Measurements from ENCODE around the gene ITGB7.
A peak's percentile ranks its signal among the peaks of the same experiment; 100 is the strongest.

Gene ITGB7

GRCh38 chr12:53160673-53161072 lies 46.4 kb downstream of the ITGB7 start:
- DNase-seq (ENCODE audit: extremely low read depth, low read depth), result no peak
- H3K4me3 ChIP-seq (replicated peaks; ENCODE audit: low read depth, low read length), result no peak overlapping the region
- no peak for TF ChIP-seq CTCF (IDR thresholded peaks at IDR 0.05; ENCODE audit: low read depth, low read length, missing control alignments)

GRCh38 chr12:53160000-53160399 lies 47.1 kb downstream of the ITGB7 start:
- H3K4me3 ChIP-seq (replicated peaks; ENCODE audit: low read depth, low read length), result no peak overlapping the region
- no peak for DNase-seq (ENCODE audit: extremely low read depth, low read depth)

GRCh38 chr12:53159195-53159839 lies 47.7 kb downstream of the ITGB7 start:
- H3K4me3 ChIP-seq (replicated peaks; ENCODE audit: low read depth, low read length), result no peak overlapping the region
- peak; percentile 67 for DNase-seq (ENCODE audit: extremely low read depth, low read depth)
- peak; percentile 100 for TF ChIP-seq CTCF (IDR thresholded peaks at IDR 0.05; ENCODE audit: low read depth, low read length, missing control alignments)

More at GRCh38 chr12:53160000-53160399, 47.1 kb downstream of the ITGB7 start:
- TF ChIP-seq CTCF (IDR thresholded peaks at IDR 0.05; ENCODE audit: low read depth, low read length, missing control alignments), result no peak

GRCh38 chr12:53152390-53152789 lies 54.7 kb downstream of the ITGB7 start:
- TF ChIP-seq CTCF (IDR thresholded peaks at IDR 0.05; ENCODE audit: low read depth, low read length, missing control alignments), result no peak
- no peak for DNase-seq (ENCODE audit: extremely low read depth, low read depth)
- no peak overlapping the region for H3K4me3 ChIP-seq (replicated peaks; ENCODE audit: low read depth, low read length)

- no peak overlapping the region for H3K4me3 ChIP-seq (replicated peaks; ENCODE audit: low read depth, low read length)
- TF ChIP-seq CTCF (IDR thresholded peaks at IDR 0.05; ENCODE audit: low read depth, low read length, missing control alignments), result no peak
Observed at GRCh38 chr12:53151039-53151438, 56.0 kb downstream of the ITGB7 start.

GRCh38 chr12:53147653-53148052 lies 59.4 kb downstream of the ITGB7 start:
- TF ChIP-seq CTCF (IDR thresholded peaks at IDR 0.05; ENCODE audit: low read depth, low read length, missing control alignments), result no peak
- no peak for DNase-seq (ENCODE audit: extremely low read depth, low read depth)
- no peak overlapping the region for H3K4me3 ChIP-seq (replicated peaks; ENCODE audit: low read depth, low read length)

More at GRCh38 chr12:53151039-53151438, 56.0 kb downstream of the ITGB7 start:
- no peak for DNase-seq (ENCODE audit: extremely low read depth, low read depth)

- TF ChIP-seq CTCF (IDR thresholded peaks at IDR 0.05; ENCODE audit: low read depth, low read length, missing control alignments), result no peak
Observed at GRCh38 chr12:53147181-53147580, 59.9 kb downstream of the ITGB7 start.

More at GRCh38 chr12:53147181-53147580, 59.9 kb downstream of the ITGB7 start:
- no peak overlapping the region for H3K4me3 ChIP-seq (replicated peaks; ENCODE audit: low read depth, low read length)
- DNase-seq (ENCODE audit: extremely low read depth, low read depth), result no peak

Data from HFF-Myc (cell line).